ENCODE measurements around the gene PCDHGB5.
A peak's percentile ranks its signal among the peaks of the same experiment; 100 is the strongest.
"Not testable (repeated sequence)": the region's sequence is repeated elsewhere in the genome, so short reads cannot be mapped to it uniquely, and the experiment has no call there.

The PCDHGB5 gene

GRCh38 chr5:141382469-141383294 lies 15.1 kb upstream of the PCDHGB5 start, which contains the start of gene PCDHGA7:
Gene PCDHGA7 (plus strand): TSS chr5:141382742. CDS start chr5:141382900, 158 bp downstream.
- peak; percentile 33 for DNase-seq (ENCODE audit: low spot score)

DNA sequence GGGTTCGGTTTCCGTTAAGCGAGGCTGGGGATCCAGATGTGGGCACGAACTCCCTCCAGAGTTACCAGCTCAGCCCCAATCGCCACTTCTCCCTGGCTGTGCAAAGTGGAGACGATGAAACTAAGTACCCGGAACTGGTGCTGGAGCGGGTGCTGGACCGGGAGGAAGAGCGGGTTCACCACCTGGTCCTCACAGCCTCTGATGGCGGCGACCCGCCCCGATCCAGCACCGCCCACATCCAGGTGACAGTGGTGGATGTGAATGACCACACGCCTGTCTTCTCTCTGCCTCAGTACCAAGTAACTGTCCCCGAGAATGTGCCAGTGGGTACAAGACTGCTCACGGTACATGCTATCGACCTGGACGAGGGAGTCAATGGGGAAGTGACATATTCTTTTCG lies 14.4 kb upstream of the PCDHGB5 start:
- DNase-seq (ENCODE audit: low spot score) = no peak

GRCh38 chr5:141384471-141385267 lies 13.1 kb upstream of the PCDHGB5 start:
- no peak for DNase-seq (ENCODE audit: low spot score)

- peak; percentile 56 for DNase-seq (ENCODE audit: low spot score)
Observed at GRCh38 chr5:141387557-141388311, 10.0 kb upstream of the PCDHGB5 start, which contains the start of gene PCDHGB4. Gene PCDHGB4 (plus strand): TSS chr5:141387698. CDS start chr5:141387885, 187 bp downstream.

- no peak for DNase-seq (ENCODE audit: low spot score)
Observed at GRCh38 chr5:141388661-141389060, 9.1 kb upstream of the PCDHGB5 start.

- no peak for DNase-seq (ENCODE audit: low spot score)
Observed at GRCh38 chr5:141389153-141390042, 8.3 kb upstream of the PCDHGB5 start.

DNA sequence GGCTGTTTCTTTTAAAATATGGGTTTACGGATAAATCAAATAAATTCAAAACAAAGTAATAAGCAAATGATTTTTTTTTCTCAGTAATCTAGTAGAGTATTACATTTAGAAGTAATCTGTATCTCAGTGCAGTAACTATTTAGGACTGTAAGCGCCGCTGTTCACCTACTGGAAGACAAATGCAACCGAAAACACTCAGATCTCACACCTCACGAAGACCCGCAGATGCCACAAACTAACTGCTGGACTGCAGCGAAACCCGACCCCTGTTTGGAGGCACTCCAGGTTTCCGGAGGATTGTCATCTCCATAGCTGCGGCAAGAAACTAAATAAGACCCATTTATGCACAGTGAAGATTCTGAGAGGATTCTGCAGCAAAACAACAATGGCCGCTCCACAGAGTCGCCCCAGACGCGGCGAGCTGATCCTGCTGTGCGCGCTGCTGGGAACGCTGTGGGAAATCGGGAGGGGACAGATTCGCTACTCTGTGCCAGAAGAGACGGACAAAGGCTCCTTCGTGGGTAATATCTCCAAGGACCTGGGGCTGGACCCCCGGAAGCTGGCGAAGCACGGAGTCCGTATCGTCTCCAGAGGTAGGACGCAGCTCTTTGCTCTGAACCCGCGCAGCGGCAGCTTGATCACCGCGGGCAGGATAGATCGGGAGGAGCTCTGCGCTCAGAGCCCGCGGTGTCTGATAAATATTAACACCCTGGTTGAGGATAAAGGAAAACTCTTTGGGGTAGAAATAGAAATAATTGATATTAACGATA lies 5.1 kb upstream of the PCDHGB5 start, which contains the start of gene PCDHGA8:
Gene PCDHGA8 (plus strand): TSS at position 205 of the 770 bp plus-strand sequence. CDS start 181 bp downstream, at position 386.
- no peak for DNase-seq (ENCODE audit: low spot score)

DNA sequence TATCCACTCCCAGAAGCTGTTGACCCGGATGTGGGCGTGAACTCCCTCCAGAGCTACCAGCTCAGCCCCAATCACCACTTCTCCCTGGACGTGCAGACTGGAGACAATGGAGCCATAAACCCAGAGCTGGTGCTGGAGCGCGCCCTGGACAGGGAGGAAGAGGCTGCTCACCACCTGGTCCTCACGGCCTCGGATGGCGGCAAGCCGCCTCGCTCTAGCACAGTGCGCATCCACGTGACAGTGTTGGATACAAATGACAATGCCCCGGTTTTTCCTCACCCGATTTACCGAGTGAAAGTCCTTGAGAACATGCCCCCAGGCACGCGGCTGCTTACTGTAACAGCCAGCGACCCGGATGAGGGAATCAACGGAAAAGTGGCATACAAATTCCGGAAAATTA lies 4.5 kb upstream of the PCDHGB5 start:
- DNase-seq (ENCODE audit: low spot score) = no peak

DNA sequence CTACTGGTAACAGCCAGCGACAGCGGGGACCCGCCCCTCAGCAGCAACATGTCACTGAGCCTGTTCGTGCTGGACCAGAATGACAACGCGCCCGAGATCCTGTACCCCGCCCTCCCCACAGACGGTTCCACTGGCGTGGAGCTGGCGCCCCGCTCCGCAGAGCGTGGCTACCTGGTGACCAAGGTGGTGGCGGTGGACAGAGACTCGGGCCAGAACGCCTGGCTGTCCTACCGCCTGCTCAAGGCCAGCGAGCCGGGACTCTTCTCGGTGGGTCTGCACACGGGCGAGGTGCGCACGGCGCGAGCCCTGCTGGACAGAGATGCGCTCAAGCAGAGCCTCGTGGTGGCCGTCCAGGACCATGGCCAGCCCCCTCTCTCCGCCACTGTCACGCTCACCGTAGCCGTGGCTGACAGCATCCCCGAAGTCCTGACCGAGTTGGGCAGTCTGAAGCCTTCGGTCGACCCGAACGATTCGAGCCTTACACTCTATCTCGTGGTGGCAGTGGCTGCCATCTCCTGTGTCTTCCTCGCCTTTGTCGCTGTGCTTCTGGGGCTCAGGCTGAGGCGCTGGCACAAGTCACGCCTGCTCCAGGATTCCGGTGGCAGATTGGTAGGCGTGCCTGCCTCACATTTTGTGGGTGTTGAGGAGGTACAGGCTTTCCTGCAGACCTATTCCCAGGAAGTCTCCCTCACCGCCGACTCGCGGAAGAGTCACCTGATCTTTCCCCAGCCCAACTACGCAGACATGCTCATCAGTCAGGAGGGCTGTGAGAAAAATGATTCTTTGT lies 3.2 kb upstream of the PCDHGB5 start:
- not testable (repeated sequence) for DNase-seq (ENCODE audit: low spot score)

DNA sequence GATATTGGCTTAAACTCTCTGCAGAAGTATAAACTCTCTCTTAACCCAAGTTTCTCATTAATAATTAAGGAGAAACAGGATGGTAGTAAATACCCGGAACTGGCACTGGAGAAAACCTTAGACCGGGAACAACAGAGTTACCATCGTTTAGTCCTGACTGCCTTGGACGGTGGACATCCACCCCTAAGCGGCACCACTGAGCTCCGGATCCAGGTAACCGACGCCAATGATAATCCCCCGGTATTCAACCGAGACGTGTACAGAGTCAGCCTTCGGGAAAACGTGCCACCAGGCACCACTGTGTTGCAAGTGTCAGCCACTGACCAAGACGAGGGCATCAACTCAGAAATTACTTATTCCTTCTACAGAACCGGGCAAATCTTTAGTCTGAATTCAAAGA lies 861 bp downstream of the PCDHGB5 start:
- no peak for DNase-seq (ENCODE audit: low spot score)

GRCh38 chr5:141399555-141400258 lies 2.0 kb downstream of the PCDHGB5 start:
- no peak for DNase-seq (ENCODE audit: low spot score)

DNA sequence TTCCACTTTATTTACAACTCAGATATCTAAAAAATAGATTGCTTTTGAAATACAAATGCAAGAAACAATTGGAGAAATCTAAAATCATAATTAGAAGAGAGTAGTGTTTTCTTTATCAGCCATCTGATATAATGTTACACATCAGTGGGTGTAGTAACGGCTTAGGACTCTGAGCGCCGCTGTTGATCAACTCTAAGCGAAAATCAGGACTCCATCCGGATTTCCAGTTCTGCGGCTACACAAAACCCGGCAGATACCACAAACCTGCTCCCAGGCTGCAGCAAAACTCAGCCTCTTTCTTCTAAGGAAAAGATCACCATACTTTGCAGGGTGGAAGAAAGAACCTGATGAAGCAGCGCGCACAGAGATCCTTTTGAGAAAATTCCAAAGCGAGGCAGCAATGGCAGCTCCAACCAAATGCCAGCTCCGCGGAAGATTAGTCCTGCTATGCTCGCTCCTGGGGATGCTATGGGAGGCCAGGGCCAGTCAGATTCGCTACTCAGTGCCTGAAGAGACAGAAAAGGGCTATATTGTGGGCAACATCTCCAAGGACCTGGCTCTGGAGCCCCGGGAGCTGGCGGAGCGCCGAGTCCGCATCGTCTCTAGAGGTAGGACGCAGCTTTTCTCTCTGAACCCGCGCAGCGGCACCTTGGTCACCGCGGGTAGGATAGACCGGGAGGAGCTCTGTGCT lies 5.0 kb downstream of the PCDHGB5 start, which contains the start of gene PCDHGA9:
Gene PCDHGA9 (plus strand): TSS at position 226 of the 691 bp plus-strand sequence. CDS start 175 bp downstream, at position 401.
- DNase-seq (ENCODE audit: low spot score) = peak; percentile 37

- DNase-seq (ENCODE audit: low spot score) = no peak
Observed at GRCh38 chr5:141403387-141403786, 5.6 kb downstream of the PCDHGB5 start.

DNA sequence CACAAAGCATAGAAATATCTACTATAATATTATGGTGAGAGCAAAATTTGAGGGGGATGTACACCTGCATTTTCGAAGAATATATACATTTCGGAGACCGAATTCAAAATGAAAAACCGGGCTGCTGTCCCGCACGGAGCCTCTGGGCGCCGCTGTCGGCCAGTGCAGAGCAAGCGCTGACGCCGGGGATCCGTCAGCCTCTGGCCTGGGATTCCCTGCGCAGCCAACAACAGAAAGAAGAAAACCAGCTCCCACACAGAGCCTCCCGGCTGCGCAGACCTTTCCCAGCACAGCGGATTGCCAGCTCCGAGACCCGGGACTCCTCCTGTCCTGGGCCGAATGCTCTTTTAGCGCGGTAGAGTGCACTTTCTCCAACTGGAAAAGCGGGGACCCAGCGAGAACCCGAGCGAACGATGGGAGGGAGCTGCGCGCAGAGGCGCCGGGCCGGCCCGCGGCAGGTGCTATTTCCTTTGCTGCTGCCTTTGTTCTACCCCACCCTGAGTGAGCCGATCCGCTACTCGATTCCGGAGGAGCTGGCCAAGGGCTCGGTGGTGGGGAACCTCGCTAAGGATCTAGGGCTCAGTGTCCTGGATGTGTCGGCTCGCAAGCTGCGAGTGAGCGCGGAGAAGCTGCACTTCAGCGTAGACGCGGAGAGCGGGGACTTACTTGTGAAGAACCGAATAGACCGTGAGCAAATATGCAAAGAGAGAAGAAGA lies 10.2 kb downstream of the PCDHGB5 start, which contains the start of gene PCDHGB6:
Gene PCDHGB6 (plus strand): TSS at position 232 of the 716 bp plus-strand sequence. CDS start 182 bp downstream, at position 414.
- DNase-seq (ENCODE audit: low spot score) = peak; percentile 47

DNA sequence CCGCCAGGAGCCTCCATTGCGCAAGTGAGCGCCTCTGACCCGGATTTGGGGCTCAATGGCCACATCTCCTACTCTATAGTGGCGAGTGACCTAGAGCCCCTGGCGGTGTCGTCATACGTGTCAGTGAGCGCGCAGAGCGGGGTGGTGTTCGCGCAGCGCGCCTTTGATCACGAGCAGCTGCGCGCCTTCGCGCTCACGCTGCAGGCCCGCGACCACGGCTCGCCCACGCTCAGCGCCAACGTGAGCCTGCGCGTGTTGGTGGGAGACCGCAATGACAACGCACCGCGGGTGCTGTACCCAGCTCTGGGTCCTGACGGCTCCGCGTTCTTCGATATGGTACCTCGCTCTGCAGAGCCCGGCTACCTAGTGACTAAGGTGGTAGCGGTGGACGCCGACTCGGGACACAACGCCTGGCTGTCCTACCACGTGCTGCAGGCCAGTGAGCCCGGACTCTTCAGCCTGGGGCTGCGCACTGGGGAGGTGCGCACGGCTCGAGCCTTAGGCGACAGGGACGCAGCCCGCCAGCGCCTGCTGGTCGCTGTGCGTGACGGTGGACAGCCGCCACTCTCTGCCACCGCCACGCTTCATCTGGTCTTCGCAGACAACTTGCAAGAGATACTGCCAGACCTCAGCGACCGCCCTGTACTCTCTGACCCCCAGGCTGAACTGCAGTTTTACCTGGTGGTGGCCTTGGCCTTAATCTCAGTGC lies 12.0 kb downstream of the PCDHGB5 start:
- DNase-seq (ENCODE audit: low spot score) = no peak

DNA sequence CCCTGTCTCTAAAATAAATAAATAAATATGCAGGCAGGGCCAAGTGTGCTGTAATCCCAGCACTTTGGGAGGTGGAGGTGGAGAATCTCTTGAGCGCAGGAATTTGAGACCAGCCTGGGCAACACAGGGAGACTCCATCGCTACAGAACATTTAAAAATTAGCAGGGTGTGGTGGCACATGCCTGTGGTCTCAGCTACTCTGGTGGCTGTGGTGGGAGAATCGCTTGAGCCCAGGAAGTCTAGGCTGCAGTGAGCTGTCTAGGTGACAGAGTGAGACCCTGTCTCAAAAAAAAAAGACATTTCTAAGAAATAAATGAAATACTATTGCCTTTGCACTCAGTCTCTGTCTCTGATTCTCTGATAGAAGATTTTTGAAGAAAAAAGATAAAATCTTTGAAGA lies 13.8 kb downstream of the PCDHGB5 start:
- DNase-seq (ENCODE audit: low spot score) = no peak
